DMS79 (cell line): ENCODE results near the gene RRAS2.

Source experiments
- DNase-seq: peaks from one replicate; lab custom pipeline; 2025; lab: John Stamatoyannopoulos, UW

The RRAS2 gene

GRCh38 chr11:14336507-14337503, 22.2 kb downstream of the RRAS2 start:
- no peak for DNase-seq

GRCh38 chr11:14335712-14336111, 23.3 kb downstream of the RRAS2 start:
- no peak for DNase-seq

- no peak for DNase-seq
Measured at GRCh38 chr11:14334893-14335292, 24.1 kb downstream of the RRAS2 start.

GRCh38 chr11:14334192-14334591, 24.8 kb downstream of the RRAS2 start:
- no peak for DNase-seq

GRCh38 chr11:14331476-14332136, 27.4 kb downstream of the RRAS2 start:
- DNase-seq = no peak

GRCh38 chr11:14330881-14331280, 28.1 kb downstream of the RRAS2 start:
- no peak for DNase-seq

GRCh38 chr11:14329702-14330101, 29.3 kb downstream of the RRAS2 start:
- no peak for DNase-seq

GRCh38 chr11:14327116-14327515, 31.9 kb downstream of the RRAS2 start:
- DNase-seq = no peak

- no peak for DNase-seq
Measured at GRCh38 chr11:14323118-14323676, 35.8 kb downstream of the RRAS2 start.

GRCh38 chr11:14322510-14322909, 36.5 kb downstream of the RRAS2 start:
- DNase-seq = no peak

- DNase-seq = no peak
Measured at GRCh38 chr11:14320020-14320419, 39.0 kb downstream of the RRAS2 start.

GRCh38 chr11:14318581-14318981, 40.4 kb downstream of the RRAS2 start:
- DNase-seq = no peak

- DNase-seq = no peak
Measured at GRCh38 chr11:14317659-14318325, 41.2 kb downstream of the RRAS2 start.

- DNase-seq = peak; percentile 32
Measured at GRCh38 chr11:14315130-14315529, 43.9 kb downstream of the RRAS2 start.

GRCh38 chr11:14314127-14314526, 44.9 kb downstream of the RRAS2 start:
- DNase-seq = no peak

- no peak for DNase-seq
Measured at GRCh38 chr11:14312736-14313438, 46.1 kb downstream of the RRAS2 start.

- no peak for DNase-seq
Measured at GRCh38 chr11:14310679-14311078, 48.3 kb downstream of the RRAS2 start.

- DNase-seq = peak; percentile 69
Measured at GRCh38 chr11:14309425-14310192, 49.4 kb downstream of the RRAS2 start.

GRCh38 chr11:14308897-14309387, 50.0 kb downstream of the RRAS2 start:
- DNase-seq = no peak

GRCh38 chr11:14308114-14308896, 50.7 kb downstream of the RRAS2 start:
- DNase-seq = no peak
